ENCODE results near the gene RTN3.

DNA sequence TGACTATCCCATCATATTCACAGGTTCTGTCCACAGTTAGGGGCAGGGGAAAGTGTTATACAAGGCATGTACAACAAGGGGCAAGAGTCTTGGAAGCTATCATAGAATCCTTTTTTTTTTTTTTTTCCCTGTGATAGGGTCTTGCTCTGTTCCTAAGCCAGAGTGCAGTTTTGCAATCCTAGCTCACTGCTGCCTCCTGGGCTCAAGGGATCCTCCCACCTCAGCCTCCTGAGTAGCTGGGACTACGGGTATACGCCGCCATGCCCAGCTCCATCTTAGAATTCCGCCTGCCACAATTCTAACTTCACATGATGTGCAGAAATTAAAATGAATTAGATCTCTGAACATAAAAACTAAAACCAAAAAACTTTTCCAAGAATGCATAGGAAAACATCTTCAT lies 55.6 kb downstream of the RTN3 start:
- TF ChIP-seq CTCF (IDR thresholded peaks at IDR 0.05) (no peak), POLR2A (IDR thresholded peaks at IDR 0.05) (no peak)

Measured in thyroid gland (tissue), 4 donors.